H9 (cell line): ENCODE results near the gene FAM237A. TPM values are rescaled to one million over a fixed set of nuclear protein-coding genes. Genes with fewer than 3 reads are reported as not detected.

Experiments
- DNase-seq: peaks from one replicate; pipeline ENCODE4 v3.0.0-alpha.2; 2017
- H2AFZ ChIP-seq: one replicate; pipeline ENCODE4 v1.6.1; 2013; ENCODE audit warnings: mild to moderate bottlenecking, low read length, control low read depth, moderate library complexity
- H2AK5ac ChIP-seq: 2 replicates; pipeline ENCODE4 v1.6.1; 2013; ENCODE audit warnings: low read length, control low read depth, mixed read lengths; ENCODE audit not compliant: insufficient read length
- H2BK120ac ChIP-seq: one replicate; pipeline ENCODE4 v1.6.1; 2013; ENCODE audit warnings: low read depth, mild to moderate bottlenecking, low read length, control low read depth, inconsistent platforms; ENCODE audit not compliant: poor library complexity, severe bottlenecking
- H2BK12ac ChIP-seq: 2 replicates; pipeline ENCODE4 v1.6.1; 2013; ENCODE audit warnings: low read length, control low read depth, mixed read lengths, low read depth; ENCODE audit not compliant: insufficient read length
- H2BK15ac ChIP-seq: 2 replicates; pipeline ENCODE4 v1.6.1; 2013; ENCODE audit warnings: low read depth, low read length, control low read depth
- H2BK20ac ChIP-seq: one replicate; pipeline ENCODE4 v1.6.1; 2013; ENCODE audit warnings: low read depth, mild to moderate bottlenecking, low read length, control low read depth, inconsistent platforms; ENCODE audit not compliant: poor library complexity, severe bottlenecking
- H2BK5ac ChIP-seq: 2 replicates; pipeline ENCODE4 v1.6.1; 2013; ENCODE audit warnings: low read length, control low read depth, mixed read lengths; ENCODE audit not compliant: insufficient read length
- H3K14ac ChIP-seq: 2 replicates; pipeline ENCODE4 v1.6.1; 2013; ENCODE audit warnings: low read length, control low read depth; ENCODE audit not compliant: insufficient read depth
- H3K18ac ChIP-seq: 2 replicates; pipeline ENCODE4 v1.6.1; 2013; ENCODE audit warnings: low read depth, mild to moderate bottlenecking, mixed read lengths, low read length, control low read depth; ENCODE audit not compliant: insufficient read length
- H3K23ac ChIP-seq: 2 replicates; pipeline ENCODE4 v1.6.1; 2013; ENCODE audit warnings: low read length, control low read depth, mixed read lengths, low read depth; ENCODE audit not compliant: insufficient read length
- H3K23me2 ChIP-seq: 2 replicates; pipeline ENCODE4 v1.6.1; 2013; ENCODE audit warnings: low read depth, mild to moderate bottlenecking, mixed read lengths, low read length, control low read depth; ENCODE audit not compliant: insufficient read length, poor library complexity, severe bottlenecking
- H3K27ac ChIP-seq: 2 replicates; pipeline ENCODE4 v1.5.1; 2013; ENCODE audit warnings: low read length, control low read depth, mixed read lengths, low read depth; ENCODE audit not compliant: insufficient read length
- H3K27me3 ChIP-seq: 2 replicates; pipeline ENCODE4 v1.6.1; 2013; ENCODE audit warnings: low read length, control low read depth, inconsistent platforms; ENCODE audit not compliant: insufficient read depth
- H3K4ac ChIP-seq: 2 replicates; pipeline ENCODE4 v1.6.1; 2013; ENCODE audit warnings: low read depth, mild to moderate bottlenecking, control low read depth, inconsistent platforms, low read length, moderate library complexity
- H3K4me1 ChIP-seq: 2 replicates; pipeline ENCODE4 v1.6.1; 2013; ENCODE audit warnings: low read length, control low read depth, inconsistent platforms; ENCODE audit not compliant: insufficient read depth
- H3K4me2 ChIP-seq: 2 replicates; pipeline ENCODE4 v1.6.1; 2013; ENCODE audit warnings: low read length, control low read depth, mixed read lengths; ENCODE audit not compliant: insufficient read length, insufficient read depth
- H3K56ac ChIP-seq: 2 replicates; pipeline ENCODE4 v1.6.1; 2013; ENCODE audit warnings: low read depth, mild to moderate bottlenecking, mixed read lengths, low read length, control low read depth; ENCODE audit not compliant: insufficient read length
- H3K79me1 ChIP-seq: 2 replicates; pipeline ENCODE4 v1.6.1; 2013; ENCODE audit warnings: low read depth, mild to moderate bottlenecking, moderate library complexity, low read length, control low read depth, inconsistent platforms; ENCODE audit not compliant: insufficient read depth, poor library complexity, severe bottlenecking
- H3K79me2 ChIP-seq: 2 replicates; pipeline ENCODE4 v1.6.1; 2013; ENCODE audit warnings: low read length, control low read depth, inconsistent platforms; ENCODE audit not compliant: insufficient read depth
- H3K9ac ChIP-seq: 2 replicates; pipeline ENCODE4 v1.6.1; 2013; ENCODE audit warnings: low read length, control low read depth, mixed read lengths; ENCODE audit not compliant: insufficient read length; ENCODE audit errors: extremely low read depth
- H3K9me3 ChIP-seq: one replicate; pipeline ENCODE4 v1.6.1; 2013; ENCODE audit warnings: low read depth, low read length, inconsistent platforms; ENCODE audit not compliant: control insufficient read depth
- H3T11ph ChIP-seq: one replicate; pipeline ENCODE4 v1.6.1; 2013; ENCODE audit warnings: mild to moderate bottlenecking, low read length, control low read depth, inconsistent platforms
- H4K20me1 ChIP-seq: one replicate; pipeline ENCODE4 v1.6.1; 2013; ENCODE audit not compliant: control insufficient read depth, insufficient read length, insufficient read depth
- H4K5ac ChIP-seq: 2 replicates; pipeline ENCODE4 v1.6.1; 2013; ENCODE audit warnings: low read depth, mild to moderate bottlenecking, mixed read lengths, low read length, control low read depth; ENCODE audit not compliant: insufficient read length
- H4K8ac ChIP-seq: replicated peaks from 2 replicates; pipeline ENCODE4 v1.6.1; 2013; ENCODE audit warnings: low read length, control low read depth, mixed read lengths, low read depth; ENCODE audit not compliant: insufficient read length
- H4K91ac ChIP-seq: 2 replicates; pipeline ENCODE4 v1.6.1; 2013; ENCODE audit warnings: low read depth, mild to moderate bottlenecking, moderate library complexity, mixed read lengths, low read length, control low read depth; ENCODE audit not compliant: insufficient read length
- H3K27ac Mint-ChIP-seq, 3 experiments: 2 replicates in 2 of 3; 3 replicates in 1 of 3; pipeline ENCODE4 v1.8.0; 2020 to 2021; ENCODE audit warnings: mixed read lengths in 3 of 3, mild to moderate bottlenecking in 1 of 3, moderate library complexity in 1 of 3
- H3K27me3 Mint-ChIP-seq: 2 replicates; pipeline ENCODE4 v1.8.0; 2021; ENCODE audit warnings: low read depth, mild to moderate bottlenecking, moderate library complexity, mixed read lengths
- H3K36me3 Mint-ChIP-seq, 3 experiments: 2 replicates in 2 of 3; 3 replicates in 1 of 3; pipeline ENCODE4 v1.8.0; 2020 to 2021; ENCODE audit warnings: low read depth in 3 of 3, mixed read lengths in 3 of 3; ENCODE audit not compliant: insufficient read depth in 1 of 3
- H3K4me1 Mint-ChIP-seq, 2 experiments: 2 replicates each; pipeline ENCODE4 v1.8.0; 2020; ENCODE audit warnings: mixed read lengths in 2 of 2
- H3K4me3 Mint-ChIP-seq, 2 experiments: 2 replicates in 1 of 2; 3 replicates in 1 of 2; pipeline ENCODE4 v1.8.0; 2020 to 2021; ENCODE audit warnings: mild to moderate bottlenecking in 2 of 2, mixed read lengths in 2 of 2, moderate library complexity in 1 of 2
- H3K9me3 Mint-ChIP-seq, 2 experiments: 2 replicates in 1 of 2; 3 replicates in 1 of 2; pipeline ENCODE4 v1.8.0; 2020; ENCODE audit warnings: mild to moderate bottlenecking in 2 of 2, mixed read lengths in 2 of 2, moderate library complexity in 1 of 2
- CTCF ChIP-seq: fragments of 200-600 bp; sonication (generic); conservative IDR thresholded peaks from 3 replicates; pipeline ENCODE4 v1.8.0; 2021; ENCODE audit warnings: antibody characterized with exemption, mild to moderate bottlenecking
- WGBS: extraction: QIAGEN DNeasy Blood & Tissue Kit; methylation state at CpG from one replicate; pipeline ENCODE4 v1.1.7; 2013; ENCODE audit warnings: missing lambda C conversion rate, low lambda C conversion rate, mixed read lengths; ENCODE audit not compliant: insufficient read length; ENCODE audit errors: extremely low coverage; 5-methylcytosine and 5-hydroxymethylcytosine counted together
- total RNA-seq: library from RNA; stranded (reverse); gene quantifications from 2 replicates; pipeline ENCODE4 v1.2.1, GENCODE V29; 2021

FAM237A gene
- total RNA-seq, 1 experiment from 2014 or later: not detected

DNA sequence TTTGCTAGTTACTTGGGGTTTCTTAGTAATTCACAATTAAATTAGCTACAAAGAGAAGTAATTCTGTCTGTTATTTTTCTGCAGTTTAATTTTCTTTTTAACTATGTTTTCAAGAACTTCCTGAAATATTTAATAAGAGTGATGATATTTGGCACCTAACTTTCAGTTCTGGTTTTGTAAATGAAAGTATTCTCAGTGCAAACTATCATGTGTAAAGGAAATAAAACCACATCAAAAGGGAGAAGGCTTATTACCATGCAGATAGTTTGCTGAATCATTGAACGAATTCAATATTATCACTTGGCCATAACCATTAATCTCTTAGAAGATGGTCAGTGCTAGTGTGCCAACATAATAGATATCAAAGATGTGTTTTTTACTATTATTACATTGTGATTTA lies 46.7 kb downstream of the FAM237A start:
- H3K9me3 ChIP-seq: no peaks in the 10 kb centered on the region
- no peak overlapping the region for H4K91ac ChIP-seq
- no peak for TF ChIP-seq CTCF
- H3K23me2 ChIP-seq: no peaks in the 10 kb centered on the region
- H2BK15ac ChIP-seq: no peak overlapping the region
- no peaks in the 10 kb centered on the region for H3K4me1 ChIP-seq
- no peak overlapping the region for H3K27ac Mint-ChIP-seq
- H2BK5ac ChIP-seq: no peak overlapping the region
- H3K27me3 Mint-ChIP-seq: peaks cover 2% of the 10 kb centered on the region; the same call in 1 of the 2 replicates
- H3T11ph ChIP-seq: no peak overlapping the region
- no CpG with 5 or more reads among the region's 1 CpG for WGBS
- no peak overlapping the region for H4K5ac ChIP-seq
- H3K4ac ChIP-seq: no peak overlapping the region
- H3K36me3 Mint-ChIP-seq: no peaks in the 10 kb centered on the region
- H3K27me3 ChIP-seq: no peaks in the 10 kb centered on the region
- H4K8ac ChIP-seq: no peak overlapping the region
- H3K18ac ChIP-seq: no peak overlapping the region
- no peaks in the 10 kb centered on the region for H3K4me1 Mint-ChIP-seq
- H2BK120ac ChIP-seq: no peak overlapping the region
- no peak overlapping the region for H2AK5ac ChIP-seq
- no peaks in the 10 kb centered on the region for H3K79me2 ChIP-seq
- no peak overlapping the region for H3K4me2 ChIP-seq
- H3K9ac ChIP-seq: no peak overlapping the region
- H3K9me3 Mint-ChIP-seq: no peaks in the 10 kb centered on the region
- no peak overlapping the region for H3K56ac ChIP-seq
- H2AFZ ChIP-seq: no peak overlapping the region
- no peaks in the 10 kb centered on the region for H4K20me1 ChIP-seq
- H3K27ac ChIP-seq: no peak overlapping the region
- no peak overlapping the region for H2BK12ac ChIP-seq
- no peak overlapping the region for H3K23ac ChIP-seq
- no peak for DNase-seq
- H3K14ac ChIP-seq: no peak overlapping the region
- H3K4me3 Mint-ChIP-seq: no peak overlapping the region
- H2BK20ac ChIP-seq: no peak overlapping the region
- H3K79me1 ChIP-seq: no peaks in the 10 kb centered on the region
